Sciatic nerve (tissue), 2 donors: ENCODE measurements around the gene SEMA5A. TPM values are rescaled to one million over a fixed set of nuclear protein-coding genes. Genes with fewer than 3 reads are reported as not detected.

Experiments
- ATAC-seq: fragments of 200-7000 bp; cut with Tn5 transposase; one replicate; pipeline ENCODE4 v1.9.1; 2020; ENCODE audit warnings: mild to moderate bottlenecking, moderate library complexity
- DNase-seq: peaks from one replicate; pipeline ENCODE4 v3.0.0-alpha.2; 2020; ENCODE audit warnings: low spot score
- intact Hi-C: fragments of 100-400 bp; cut with DNase I; formaldehyde crosslinking; loops from one replicate; pipeline ENCODE4 v1.14.2; 2022
- total RNA-seq: library from RNA; stranded (reverse); fragmentation: NEBNext Ultra II Directional; extraction: Animal tissue kit (Norgen Biotek cat#: 25700); gene quantifications from one replicate; pipeline ENCODE4 v1.2.1, GENCODE V29; 2021
- donor health status: DM: no; HTN: no; CAD: no.
- donor health status: DM: no; HTN: no; CAD: no.

The SEMA5A gene
- total RNA-seq, 1 donor from 2014 or later = 109 TPM

- intact Hi-C loops = no loop called here
- ATAC-seq (no peak), DNase-seq (no peak)
Measured at GRCh38 chr5:9551567-9552537, 6.0 kb upstream of the SEMA5A start.

DNA sequence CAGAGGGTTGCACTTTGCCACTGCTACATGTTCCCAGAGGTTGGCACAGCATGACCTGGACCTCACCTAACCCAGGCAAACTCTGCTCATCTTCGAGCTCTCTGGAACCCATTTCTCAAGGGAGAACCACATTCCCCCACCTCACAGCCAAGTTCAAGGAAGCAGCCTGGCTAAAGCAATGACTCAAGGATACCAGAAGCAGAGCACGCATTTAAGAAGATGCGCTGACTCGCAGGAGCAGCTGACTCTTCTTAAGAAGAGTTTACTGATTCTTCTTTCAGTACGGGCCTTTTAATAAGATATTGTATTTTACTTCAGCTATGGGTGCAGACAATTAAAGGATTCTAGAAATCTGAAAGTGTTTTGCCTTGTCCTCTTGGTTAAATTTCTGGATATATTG lies 4.1 kb upstream of the SEMA5A start:
- ATAC-seq (no peak), DNase-seq (no peak)
- intact Hi-C loops = no loop called here

- ATAC-seq = peak; percentile 37
- intact Hi-C loops = no loop called here
- peak; percentile 64 for DNase-seq
Measured at GRCh38 chr5:9547122-9547947, 1.5 kb upstream of the SEMA5A start.

- DNase-seq (peak; percentile 66), ATAC-seq (no peak)
- intact Hi-C loops = no loop called here
Measured at GRCh38 chr5:9545136-9545991, 511 bp downstream of the SEMA5A start.

- intact Hi-C loops = no loop called here
- peak; percentile 92 for DNase-seq
- ATAC-seq = peak; percentile 86
Measured at GRCh38 chr5:9544502-9545135, 1.3 kb downstream of the SEMA5A start.

GRCh38 chr5:9544056-9544455 lies 1.8 kb downstream of the SEMA5A start:
- ATAC-seq = no peak
- intact Hi-C loops = no loop called here
- no peak for DNase-seq

DNA sequence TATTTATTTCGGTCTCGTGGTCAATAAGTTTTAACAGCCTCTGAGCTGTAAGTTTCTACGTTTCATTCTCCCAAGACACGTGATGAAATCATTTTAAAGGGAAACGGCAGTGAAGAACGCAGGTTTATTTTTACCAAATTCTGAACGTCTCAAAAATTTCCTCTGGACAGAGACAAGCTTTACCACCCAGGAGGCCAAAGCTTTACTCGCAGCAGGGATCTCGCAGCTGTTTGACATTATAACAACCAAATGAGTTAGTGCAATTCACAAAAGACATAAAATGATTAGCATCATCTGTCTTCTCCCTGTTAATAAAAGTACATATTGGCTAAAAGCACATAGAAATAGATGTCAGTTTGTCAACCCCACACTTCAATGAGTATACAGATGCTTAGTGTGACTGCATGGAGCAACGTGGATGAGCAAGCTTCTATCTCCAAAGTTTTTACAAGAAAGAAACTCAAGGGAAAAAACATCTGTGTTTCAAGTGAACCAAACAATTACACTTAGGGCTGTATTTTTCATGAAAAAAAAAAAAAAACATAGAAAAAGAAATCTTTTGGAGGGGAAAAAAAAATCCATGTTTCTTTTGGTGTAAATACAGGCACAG lies 2.5 kb downstream of the SEMA5A start:
- DNase-seq (no peak), ATAC-seq (no peak)
- intact Hi-C loops = no loop called here

DNA sequence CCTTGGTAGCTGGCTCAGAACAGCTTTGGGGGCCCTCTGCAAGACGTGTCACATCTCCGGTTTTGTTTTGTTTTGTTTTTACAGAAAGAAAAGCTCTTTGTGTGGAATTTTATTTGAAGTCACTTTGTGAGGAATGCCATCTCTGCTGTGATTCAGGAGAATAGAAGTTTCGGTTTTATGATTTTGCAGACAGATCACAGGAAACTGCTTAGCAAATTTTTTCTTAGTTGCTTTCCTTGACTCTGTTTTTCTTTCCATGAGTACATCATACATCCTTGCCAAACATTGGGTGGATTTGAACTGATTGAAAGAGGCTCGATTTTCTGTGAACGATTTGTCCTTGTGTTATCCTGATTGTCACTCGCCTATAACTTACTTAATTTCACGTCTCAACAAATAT lies 5.1 kb downstream of the SEMA5A start:
- ATAC-seq = no peak
- intact Hi-C loops = no loop called here
- no peak for DNase-seq

DNA sequence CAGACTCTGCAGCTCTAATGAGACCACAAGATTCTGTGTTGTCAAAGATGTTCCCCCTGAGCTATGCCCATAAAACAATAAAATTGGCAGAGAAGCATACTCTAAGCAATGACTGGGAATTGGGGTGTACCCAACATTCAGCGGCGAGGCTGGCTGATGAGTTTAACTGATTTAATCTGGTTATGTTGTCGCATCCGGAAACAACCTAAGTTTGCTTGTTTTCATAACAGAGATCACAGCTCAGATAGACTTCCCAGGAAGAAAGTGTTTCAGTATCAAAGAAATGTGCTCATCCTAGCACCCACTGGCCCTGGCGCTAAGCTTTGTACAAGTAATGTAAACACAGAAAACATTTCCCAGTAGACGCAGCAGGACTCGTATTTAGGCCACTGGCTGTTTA lies 7.4 kb downstream of the SEMA5A start:
- intact Hi-C loops = no loop called here
- no peak for ATAC-seq

GRCh38 chr5:9537223-9538141 lies 8.4 kb downstream of the SEMA5A start:
- ATAC-seq = no peak
- DNase-seq = no peak
- intact Hi-C loops = no loop called here

More for the DNA sequence above, 7.4 kb downstream of the SEMA5A start:
- DNase-seq = no peak

DNA sequence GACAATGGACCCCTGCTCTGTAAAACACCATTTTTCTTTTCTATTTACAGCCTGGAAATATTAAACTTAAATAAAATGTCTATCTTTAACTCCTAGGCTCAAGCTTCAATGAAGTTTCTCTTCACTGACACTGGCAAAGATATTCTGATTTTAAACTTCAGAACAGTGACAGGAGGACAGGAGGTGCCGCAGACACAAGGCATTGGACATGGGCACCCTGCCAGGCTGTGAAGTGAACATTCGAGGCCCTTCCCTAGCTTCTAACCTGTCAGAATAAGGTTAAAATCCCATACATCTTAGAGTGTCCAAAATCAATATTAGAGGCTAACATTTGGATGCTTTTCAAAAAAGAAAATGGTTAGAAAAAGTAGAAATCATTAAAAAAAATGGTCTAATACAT lies 9.2 kb downstream of the SEMA5A start:
- ATAC-seq = no peak
- DNase-seq = no peak
- intact Hi-C loops = no loop called here

DNA sequence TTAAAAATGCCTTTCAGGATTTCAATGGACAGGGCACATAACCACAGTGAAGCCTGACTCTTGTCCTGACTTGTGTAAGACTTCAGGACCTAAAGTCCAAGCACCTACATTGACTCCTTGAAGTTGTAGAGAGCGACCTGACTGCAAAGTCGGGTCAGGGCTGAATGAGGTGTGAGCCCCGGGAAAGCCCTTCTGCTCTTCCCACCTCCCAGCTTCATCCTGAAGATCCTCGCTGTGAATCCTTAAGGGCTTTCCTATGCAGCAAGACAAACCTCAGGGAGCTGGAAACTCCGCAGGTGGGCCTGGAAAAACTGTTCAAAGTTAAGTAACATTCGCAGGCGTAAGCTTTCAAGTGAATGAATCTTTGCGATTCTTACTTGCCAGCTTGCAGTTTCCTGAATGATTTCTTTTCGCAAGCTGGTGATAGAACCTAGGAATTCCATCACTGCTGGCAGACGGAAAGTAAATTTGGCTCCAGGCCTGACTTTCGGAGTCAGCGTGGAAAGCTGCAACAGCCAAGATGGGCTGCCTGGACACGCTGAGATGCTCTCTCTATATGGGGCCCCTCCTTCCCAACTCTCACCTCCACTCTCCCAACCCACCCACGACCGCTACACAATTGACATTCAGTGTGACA lies 10.9 kb downstream of the SEMA5A start:
- no peak for DNase-seq

DNA sequence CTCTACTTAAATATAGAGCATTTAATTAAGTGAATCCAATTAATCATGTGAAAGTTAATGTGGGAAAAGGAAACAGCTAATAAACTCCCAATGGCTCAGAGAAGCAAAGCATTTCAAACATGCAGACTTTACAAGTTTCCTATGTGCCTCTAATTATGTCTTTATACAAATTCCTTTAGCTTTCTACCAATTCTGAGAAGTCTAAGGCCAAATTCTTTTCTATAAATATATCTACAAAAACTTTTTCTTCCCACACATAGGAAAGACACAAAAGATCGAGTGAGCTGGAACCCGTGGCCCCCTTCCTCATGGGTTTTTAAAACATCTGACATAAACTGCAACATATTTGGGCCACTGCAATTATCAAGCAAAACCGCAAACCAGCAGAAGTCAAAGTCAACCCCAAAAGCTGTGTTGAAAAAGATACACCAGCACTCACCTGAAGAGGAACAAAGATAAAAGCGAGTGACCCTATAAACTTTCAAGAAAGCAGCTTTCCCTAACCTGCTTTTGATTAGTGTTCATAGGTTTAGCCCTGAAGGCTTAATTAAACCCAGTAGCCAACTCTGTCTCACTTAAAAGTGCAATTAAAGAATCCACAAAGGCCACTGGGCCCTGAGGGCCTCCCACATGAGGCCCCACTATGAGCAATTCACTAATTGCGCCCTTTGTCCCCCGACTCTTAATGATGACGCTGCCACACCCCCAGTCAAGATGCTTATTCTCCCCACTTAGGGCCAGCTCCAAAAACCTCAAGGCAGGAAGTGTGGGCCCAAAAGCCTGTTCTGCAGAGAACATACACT lies 12.1 kb downstream of the SEMA5A start:
- ATAC-seq = no peak
- intact Hi-C loops = no loop called here
- DNase-seq = no peak

More for the DNA sequence above, 10.9 kb downstream of the SEMA5A start:
- intact Hi-C loops = no loop called here
- no peak for ATAC-seq

- no peak for DNase-seq
- no peak for ATAC-seq
- intact Hi-C loops = no loop called here
Measured at GRCh38 chr5:9533096-9533495, 12.8 kb downstream of the SEMA5A start.

DNA sequence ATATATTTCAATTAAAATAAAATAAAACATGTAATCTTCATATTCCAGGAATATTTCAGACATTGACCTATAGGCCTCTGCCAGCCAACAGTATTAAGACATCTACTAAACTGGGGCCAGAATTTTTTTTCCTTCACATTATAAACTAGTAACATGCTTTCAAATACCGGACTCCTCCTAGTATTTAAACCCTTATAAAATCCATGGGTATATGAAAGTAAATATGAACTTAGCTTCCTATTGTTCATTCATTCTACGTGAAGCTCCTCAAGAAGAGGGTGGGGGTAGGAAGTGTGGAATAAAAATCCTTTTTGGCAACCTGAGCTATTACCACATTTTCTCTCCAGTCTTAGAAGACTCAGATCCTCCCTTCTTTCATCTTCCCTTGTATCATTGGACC lies 16.4 kb downstream of the SEMA5A start:
- DNase-seq (no peak), ATAC-seq (no peak)
- intact Hi-C loops = no loop called here

DNA sequence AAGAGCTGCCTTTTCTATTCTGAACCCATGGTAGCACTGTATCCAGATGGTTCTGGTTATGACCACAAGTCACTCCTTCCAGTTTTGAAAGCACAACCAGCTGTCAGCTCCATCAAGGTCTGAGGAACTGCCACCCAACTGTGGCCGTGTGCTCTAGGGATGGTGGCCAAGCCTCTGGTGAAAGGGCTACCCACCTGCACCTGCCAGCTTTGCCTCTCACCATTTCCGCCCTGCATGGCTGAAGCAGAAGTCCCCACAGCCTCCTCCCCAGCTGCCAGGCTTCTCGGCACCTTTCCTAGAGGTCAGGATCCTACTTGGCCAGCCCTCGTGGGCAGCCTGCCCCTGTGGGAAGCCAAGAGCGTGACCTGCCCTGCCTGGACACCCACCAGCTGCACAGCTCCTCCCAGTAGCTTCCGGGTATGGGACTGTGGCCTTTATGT lies 16.8 kb downstream of the SEMA5A start:
- intact Hi-C loops = no loop called here
- no peak for DNase-seq
- peak; percentile 58 for ATAC-seq
